Mesenchymal stem cell (in vitro differentiated cells and primary cell): Measurements from ENCODE around the gene POU2AF2.

Source experiments
- DNase-seq: peaks from one replicate; pipeline ENCODE4 v3.0.0-alpha.2; 2013
- H2AFZ ChIP-seq: one replicate; pipeline ENCODE4 v1.6.1; 2013; ENCODE audit warnings: low read depth, mild to moderate bottlenecking, control low read depth, inconsistent platforms, low read length, moderate library complexity
- H2AK5ac ChIP-seq: 2 replicates; pipeline ENCODE4 v1.6.1; 2013; ENCODE audit warnings: low read length, moderate library complexity, mild to moderate bottlenecking, inconsistent platforms; ENCODE audit not compliant: severe bottlenecking
- H2BK120ac ChIP-seq: one replicate; pipeline ENCODE4 v1.6.1; 2013; ENCODE audit warnings: low read depth, mild to moderate bottlenecking, inconsistent platforms, low read length, moderate library complexity
- H2BK12ac ChIP-seq, 2 experiments: one replicate each; pipeline ENCODE4 v1.6.1; 2013; ENCODE audit warnings: inconsistent platforms in 2 of 2, low read length in 2 of 2, mild to moderate bottlenecking in 2 of 2, moderate library complexity in 2 of 2, control low read depth in 1 of 2
- H2BK15ac ChIP-seq: one replicate; pipeline ENCODE4 v1.6.1; 2013; ENCODE audit warnings: mild to moderate bottlenecking, low read depth, inconsistent platforms; ENCODE audit not compliant: poor library complexity, severe bottlenecking
- H2BK5ac ChIP-seq: 2 replicates; pipeline ENCODE4 v1.6.1; 2013; ENCODE audit warnings: low read depth, mild to moderate bottlenecking, low read length, control low read depth, inconsistent platforms; ENCODE audit not compliant: poor library complexity, severe bottlenecking
- H3K14ac ChIP-seq, 2 experiments: one replicate each; pipeline ENCODE4 v1.6.1; 2013; ENCODE audit warnings: inconsistent platforms in 2 of 2, low read length in 2 of 2, control low read depth in 1 of 2, mild to moderate bottlenecking in 1 of 2, moderate library complexity in 1 of 2
- H3K18ac ChIP-seq, 2 experiments: one replicate each; pipeline ENCODE4 v1.6.1; 2013; ENCODE audit warnings: inconsistent platforms in 2 of 2, low read length in 2 of 2, control low read depth in 1 of 2, low read depth in 1 of 2, mild to moderate bottlenecking in 1 of 2
- H3K23ac ChIP-seq, 2 experiments: one replicate each; pipeline ENCODE4 v1.6.1; 2013; ENCODE audit warnings: inconsistent platforms in 2 of 2, low read length in 2 of 2, mild to moderate bottlenecking in 2 of 2, moderate library complexity in 2 of 2, control low read depth in 1 of 2
- H3K27ac ChIP-seq: 2 replicates; pipeline ENCODE4 v1.5.1; 2013; ENCODE audit warnings: mild to moderate bottlenecking, moderate library complexity, low read length, control low read depth, inconsistent platforms; ENCODE audit not compliant: poor library complexity, severe bottlenecking
- H3K27me3 ChIP-seq, 2 experiments: 2 replicates each; pipeline versions ENCODE4 v1.6.1 to v1.7.0; 2013; ENCODE audit warnings: low read length in 2 of 2, mild to moderate bottlenecking in 2 of 2, moderate library complexity in 2 of 2, control low read depth in 1 of 2, inconsistent platforms in 1 of 2; ENCODE audit not compliant: control insufficient read depth in 1 of 2, insufficient read depth in 1 of 2
- H3K36me3 ChIP-seq, 2 experiments: 2 replicates each; pipeline versions ENCODE4 v1.6.1 to v1.7.0; 2013; ENCODE audit warnings: low read length in 2 of 2, control low read depth in 1 of 2, inconsistent platforms in 1 of 2, low read depth in 1 of 2, mild to moderate bottlenecking in 1 of 2; ENCODE audit not compliant: insufficient read depth in 2 of 2, control insufficient read depth in 1 of 2
- H3K4ac ChIP-seq, 2 experiments: one replicate each; pipeline ENCODE4 v1.6.1; 2013; ENCODE audit warnings: inconsistent platforms in 2 of 2, low read length in 2 of 2, mild to moderate bottlenecking in 2 of 2, moderate library complexity in 2 of 2, control low read depth in 1 of 2, low read depth in 1 of 2
- H3K4me1 ChIP-seq: 2 replicates; pipeline ENCODE4 v1.6.1; 2013; ENCODE audit warnings: low read depth, low read length, control low read depth; ENCODE audit not compliant: control insufficient read depth, insufficient read depth
- H3K4me2 ChIP-seq: 2 replicates; pipeline ENCODE4 v1.6.1; 2013; ENCODE audit warnings: low read length, mild to moderate bottlenecking, inconsistent platforms; ENCODE audit not compliant: poor library complexity, severe bottlenecking
- H3K4me3 ChIP-seq, 2 experiments: 2 replicates each; pipeline versions ENCODE4 v1.5.1 to v1.7.0; 2013; ENCODE audit warnings: low read length in 2 of 2, mild to moderate bottlenecking in 2 of 2, control low read depth in 1 of 2, low read depth in 1 of 2; ENCODE audit not compliant: insufficient read depth in 1 of 2
- H3K79me1 ChIP-seq: replicated peaks from 2 replicates; pipeline ENCODE4 v1.6.1; 2013; ENCODE audit warnings: mild to moderate bottlenecking, control low read depth, low read length, inconsistent platforms; ENCODE audit not compliant: poor library complexity, severe bottlenecking
- H3K9ac ChIP-seq: 2 replicates; pipeline ENCODE4 v1.7.0; 2013; ENCODE audit warnings: mild to moderate bottlenecking, low read length, moderate library complexity
- H3K9me3 ChIP-seq: 2 replicates; pipeline ENCODE4 v1.7.0; 2013; ENCODE audit warnings: mild to moderate bottlenecking, low read length; ENCODE audit not compliant: control insufficient read depth
- H4K8ac ChIP-seq: one replicate; pipeline ENCODE4 v1.6.1; 2013; ENCODE audit warnings: inconsistent platforms, mild to moderate bottlenecking, low read length, moderate library complexity
- H4K91ac ChIP-seq: one replicate; pipeline ENCODE4 v1.6.1; 2013; ENCODE audit warnings: mild to moderate bottlenecking, low read length, inconsistent platforms
- WGBS: methylation state at CpG from one replicate; pipeline ENCODE4 v1.1.7; 2013; ENCODE audit warnings: mixed read lengths; 5-methylcytosine and 5-hydroxymethylcytosine counted together

POU2AF2 gene

GRCh38 chr11:111327908-111328624 lies 82.5 kb downstream of the POU2AF2 start:
- Histone ChIP-seq H3K9me3 (no peaks in the 10 kb centered on the region), H2BK120ac (no peak overlapping the region), H2BK5ac (no peak overlapping the region), H3K4me2 (no peak overlapping the region), H2AK5ac (no peak overlapping the region), H2AFZ (no peak overlapping the region), H3K4ac (no peak overlapping the region), H3K27me3 (peaks cover 0 to 9% of the 10 kb centered on the region in 2 experiments), H3K18ac (no peak overlapping the region), H3K9ac (no peak overlapping the region), H3K23ac (no peak overlapping the region), H3K14ac (no peak overlapping the region), H3K79me1 (no peaks in the 10 kb centered on the region), H4K8ac (no peak overlapping the region), H2BK15ac (no peak overlapping the region), H3K27ac (no peak overlapping the region), H3K4me1 (no peaks in the 10 kb centered on the region), H2BK12ac (no peak overlapping the region), H3K36me3 (no peaks in the 10 kb centered on the region), H4K91ac (no peak overlapping the region), H3K4me3 (peak overlapping the region in 1 of 2 experiments; percentile 3)
- DNase-seq, result no peak
- WGBS, result 72% methylated on average over 8 of the region's 8 CpGs

DNA sequence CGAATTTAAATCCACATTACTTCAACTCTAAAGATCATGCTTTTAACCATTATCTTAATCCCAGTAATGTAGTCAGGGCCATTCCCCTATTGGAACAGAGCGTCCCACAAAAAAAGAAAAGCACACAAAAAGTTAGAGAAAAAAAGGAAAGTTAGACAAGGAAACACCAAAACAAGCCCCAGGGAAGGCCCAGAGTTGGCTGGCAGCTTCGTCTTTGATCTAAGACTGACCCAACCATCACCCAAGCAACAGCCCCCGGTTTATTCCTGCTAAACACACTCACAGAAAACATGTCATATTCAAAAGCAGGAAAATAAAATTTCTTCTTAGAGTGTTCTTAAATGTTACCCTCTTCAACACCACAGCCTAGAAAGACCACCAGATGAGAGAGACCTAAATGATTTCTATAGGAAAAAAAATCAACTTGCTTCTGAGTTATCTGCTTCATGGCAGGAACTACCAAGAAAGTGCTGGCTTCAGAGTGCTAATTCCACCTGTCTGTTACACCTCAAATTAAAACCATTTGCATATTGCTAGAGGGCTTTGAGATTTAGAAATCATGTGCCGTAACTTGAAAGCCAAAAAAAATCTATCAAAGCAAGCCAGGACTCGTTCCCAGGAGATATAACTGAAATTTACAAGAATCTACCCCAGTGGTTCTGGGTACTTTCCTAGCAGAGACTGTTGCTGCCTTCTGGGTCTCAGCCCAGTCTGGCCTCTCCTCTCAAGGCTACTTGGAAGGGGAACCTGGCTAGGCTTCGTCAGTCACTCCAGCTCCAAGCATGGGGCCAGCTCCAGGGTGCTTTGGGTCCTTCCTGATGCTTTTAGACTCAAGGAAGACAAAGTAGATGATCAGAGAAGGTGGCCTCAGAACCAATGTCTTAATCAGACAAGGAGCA lies 84.0 kb downstream of the POU2AF2 start:
- Histone ChIP-seq H3K36me3 (no peaks in the 10 kb centered on the region), H4K8ac (no peak overlapping the region), H3K9me3 (no peaks in the 10 kb centered on the region), H3K27me3 (peaks cover 0 to 4% of the 10 kb centered on the region in 2 experiments), H3K27ac (no peak overlapping the region), H3K4me3 (no peak overlapping the region), H2BK15ac (no peak overlapping the region), H3K4ac (no peak overlapping the region), H3K4me1 (no peaks in the 10 kb centered on the region), H3K79me1 (no peaks in the 10 kb centered on the region), H4K91ac (no peak overlapping the region), H2AFZ (no peak overlapping the region), H2BK5ac (no peak overlapping the region), H3K23ac (no peak overlapping the region), H3K4me2 (no peak overlapping the region), H3K9ac (no peak overlapping the region), H2BK120ac (no peak overlapping the region), H2BK12ac (no peak overlapping the region), H3K14ac (no peak overlapping the region), H3K18ac (no peak overlapping the region), H2AK5ac (no peak overlapping the region)
- WGBS, result 74% methylated on average over 5 of the region's 7 CpGs
- no peak for DNase-seq

DNA sequence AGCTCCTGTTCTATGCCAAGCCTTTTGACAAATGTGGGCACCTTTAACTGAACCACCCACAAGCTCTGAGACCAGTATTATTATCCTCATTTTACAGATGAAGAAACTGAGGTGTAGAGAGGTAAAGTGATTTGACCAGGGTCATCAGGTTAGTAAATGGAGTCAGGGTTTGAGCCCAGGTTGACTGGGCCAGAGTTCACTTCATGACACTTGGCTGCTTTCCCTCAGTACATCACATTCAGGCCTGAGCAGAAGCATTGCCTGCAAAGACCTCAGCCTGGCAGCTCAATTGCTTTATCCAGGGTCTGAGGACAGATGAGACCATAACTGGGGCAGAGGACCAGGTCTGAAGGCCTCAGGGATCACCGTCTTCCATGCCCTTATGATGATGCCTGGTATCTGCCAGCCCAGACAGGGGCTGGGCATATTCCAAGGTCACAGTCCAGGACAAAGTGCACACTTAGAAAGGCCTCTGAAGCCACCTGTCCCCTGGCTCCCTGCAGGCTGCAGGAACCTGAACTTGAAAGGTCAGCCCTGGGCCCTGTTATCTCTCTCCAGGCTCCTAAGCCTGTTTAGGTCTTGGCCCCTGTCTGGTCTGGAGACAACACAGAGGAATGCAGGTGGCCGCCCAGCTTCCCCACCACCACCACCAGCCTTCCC lies 84.8 kb downstream of the POU2AF2 start:
- Histone ChIP-seq H3K4ac (no peak overlapping the region), H4K91ac (no peak overlapping the region), H3K79me1 (no peaks in the 10 kb centered on the region), H3K23ac (no peak overlapping the region), H4K8ac (no peak overlapping the region), H2BK15ac (no peak overlapping the region), H3K4me3 (no peak overlapping the region), H3K18ac (no peak overlapping the region), H3K27me3 (peaks cover 0 to 1% of the 10 kb centered on the region in 2 experiments), H2BK12ac (no peak overlapping the region), H3K27ac (no peak overlapping the region), H3K4me1 (peaks cover 2% of the 10 kb centered on the region), H2AK5ac (no peak overlapping the region), H3K14ac (no peak overlapping the region), H2BK5ac (no peak overlapping the region), H2AFZ (no peak overlapping the region), H3K36me3 (no peaks in the 10 kb centered on the region), H3K9ac (no peak overlapping the region), H3K9me3 (no peaks in the 10 kb centered on the region), H2BK120ac (no peak overlapping the region), H3K4me2 (no peak overlapping the region)
- 42% methylated on average over 1 of the region's 2 CpGs for whole genome bisulfite sequencing
- no peak for DNase-seq
